Neuronal stem cell (in vitro differentiated cells): Measurements from ENCODE around the gene TRAF3IP3.

Experiments
- DNase-seq: peaks from one replicate; pipeline ENCODE4 v3.0.0-alpha.2; 2013; ENCODE audit warnings: low spot score
- H2AFZ ChIP-seq: one replicate; pipeline ENCODE4 v1.6.1; 2013; ENCODE audit warnings: mild to moderate bottlenecking, low read length, inconsistent platforms
- H2AK5ac ChIP-seq: 2 replicates; pipeline ENCODE4 v1.6.1; 2013; ENCODE audit warnings: low read depth, mild to moderate bottlenecking, inconsistent platforms, low read length, moderate library complexity, mixed read lengths
- H2BK120ac ChIP-seq: 2 replicates; pipeline ENCODE4 v1.6.1; 2013; ENCODE audit warnings: low read depth, mild to moderate bottlenecking, inconsistent platforms, low read length, moderate library complexity, mixed read lengths
- H2BK12ac ChIP-seq: one replicate; pipeline ENCODE4 v1.6.1; 2013; ENCODE audit warnings: low read length, inconsistent platforms
- H2BK15ac ChIP-seq: 2 replicates; pipeline ENCODE4 v1.6.1; 2013; ENCODE audit warnings: mild to moderate bottlenecking, low read length, inconsistent platforms, mixed read lengths
- H2BK5ac ChIP-seq: one replicate; pipeline ENCODE4 v1.6.1; 2013; ENCODE audit warnings: inconsistent platforms, mild to moderate bottlenecking, low read length, moderate library complexity
- H3K14ac ChIP-seq: one replicate; pipeline ENCODE4 v1.6.1; 2013; ENCODE audit warnings: low read length, inconsistent platforms
- H3K18ac ChIP-seq: 2 replicates; pipeline ENCODE4 v1.6.1; 2013; ENCODE audit warnings: low read length, inconsistent platforms
- H3K23ac ChIP-seq: 2 replicates; pipeline ENCODE4 v1.6.1; 2013; ENCODE audit warnings: low read depth, mild to moderate bottlenecking, mixed read lengths, low read length, inconsistent platforms; ENCODE audit not compliant: poor library complexity
- H3K27ac ChIP-seq: replicated peaks from 3 replicates; pipeline ENCODE4 v1.5.1; 2013; ENCODE audit warnings: low read length, inconsistent platforms
- H3K27me3 ChIP-seq, 3 experiments: 2 replicates each; pipeline ENCODE4 v1.6.1; 2013; ENCODE audit warnings: low read length in 3 of 3, mild to moderate bottlenecking in 2 of 3, inconsistent platforms in 1 of 3, low read depth in 1 of 3, mixed read lengths in 1 of 3, moderate library complexity in 1 of 3; ENCODE audit not compliant: control insufficient read depth in 3 of 3, insufficient read depth in 3 of 3
- H3K36me3 ChIP-seq, 2 donors: replicated peaks in 1 of 2; 2 replicates each; pipeline ENCODE4 v1.6.1; 2013; ENCODE audit warnings: low read length in 2 of 2; ENCODE audit not compliant: control insufficient read depth in 2 of 2, insufficient read depth in 2 of 2
- H3K4ac ChIP-seq: 2 replicates; pipeline ENCODE4 v1.6.1; 2013; ENCODE audit warnings: inconsistent platforms, mild to moderate bottlenecking, low read length, moderate library complexity
- H3K4me1 ChIP-seq, 2 donors: 1 replicate in 1 of 2; 2 replicates in 1 of 2; pipeline ENCODE4 v1.6.1; 2013; ENCODE audit warnings: low read length in 2 of 2, low read depth in 1 of 2; ENCODE audit not compliant: control insufficient read depth in 2 of 2, insufficient read depth in 1 of 2
- H3K4me2 ChIP-seq: one replicate; pipeline ENCODE4 v1.6.1; 2013; ENCODE audit warnings: mild to moderate bottlenecking, low read length, inconsistent platforms; ENCODE audit not compliant: insufficient read depth, poor library complexity, severe bottlenecking
- H3K4me3 ChIP-seq, 2 donors: 2 replicates each; pipeline ENCODE4 v1.5.1; 2013; ENCODE audit warnings: low read length in 2 of 2, mild to moderate bottlenecking in 2 of 2, inconsistent platforms in 1 of 2, moderate library complexity in 1 of 2
- H3K79me1 ChIP-seq: one replicate; pipeline ENCODE4 v1.6.1; 2013; ENCODE audit warnings: low read depth, mild to moderate bottlenecking, inconsistent platforms, low read length, moderate library complexity
- H3K9ac ChIP-seq: one replicate; pipeline ENCODE4 v1.6.1; 2013; ENCODE audit warnings: mild to moderate bottlenecking, low read depth, low read length, inconsistent platforms; ENCODE audit not compliant: poor library complexity
- H3K9me3 ChIP-seq, 2 donors: replicated peaks in 1 of 2; 2 replicates each; pipeline versions ENCODE3 to v1.6.1; 2013; ENCODE audit warnings: low read length in 2 of 2, mild to moderate bottlenecking in 2 of 2, inconsistent platforms in 1 of 2, low read depth in 1 of 2, mixed read lengths in 1 of 2, moderate library complexity in 1 of 2; ENCODE audit not compliant: control insufficient read depth in 2 of 2, insufficient read depth in 1 of 2
- H4K8ac ChIP-seq: one replicate; pipeline ENCODE4 v1.6.1; 2013; ENCODE audit warnings: low read depth, mild to moderate bottlenecking, inconsistent platforms, low read length, moderate library complexity
- H4K91ac ChIP-seq: one replicate; pipeline ENCODE4 v1.6.1; 2013; ENCODE audit warnings: low read length, low read depth, mild to moderate bottlenecking, inconsistent platforms; ENCODE audit not compliant: poor library complexity
- WGBS, 2 donors: extraction: QIAGEN DNeasy Blood & Tissue Kit; methylation state at CpG; one replicate each; pipeline ENCODE4 v1.1.7; 2013; ENCODE audit warnings: missing lambda C conversion rate in 2 of 2, mixed read lengths in 1 of 2; ENCODE audit not compliant: insufficient read length in 2 of 2, insufficient replicate concordance in 1 of 2; ENCODE audit errors: extremely low coverage in 2 of 2; 5-methylcytosine and 5-hydroxymethylcytosine counted together

Gene TRAF3IP3

DNA sequence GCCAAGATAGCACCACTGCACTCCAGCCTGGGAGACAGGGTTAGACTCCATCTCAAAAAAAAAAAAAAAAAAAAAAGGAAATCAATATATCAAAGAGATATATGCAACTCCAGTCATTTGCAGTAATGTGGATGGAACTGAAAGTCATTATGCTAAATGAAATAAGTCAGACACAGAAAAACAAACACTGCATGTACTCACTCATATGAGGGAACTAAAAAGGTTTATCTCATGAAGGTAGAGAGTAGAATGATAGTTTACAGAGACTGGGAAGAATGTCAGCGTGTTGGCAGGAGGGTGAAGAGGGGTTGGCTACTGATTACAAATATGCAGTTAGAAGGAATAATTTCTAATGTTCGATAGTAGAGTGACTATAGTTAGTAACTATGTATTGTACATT is 38.0 kb upstream of the TRAF3IP3 start:
- Histone ChIP-seq H3K14ac (no peak overlapping the region), H3K27ac (no peak overlapping the region), H2BK12ac (no peak overlapping the region), H4K8ac (no peak overlapping the region), H3K4ac (no peak overlapping the region), H3K9ac (no peak overlapping the region), H2BK5ac (no peak overlapping the region), H2BK120ac (no peak overlapping the region), H3K36me3 (no peaks in the 10 kb centered on the region), H3K23ac (no peak overlapping the region), H3K27me3 (no peaks in the 10 kb centered on the region), H4K91ac (no peak overlapping the region), H2BK15ac (no peak overlapping the region), H2AK5ac (no peak overlapping the region), H3K4me1 (no peaks in the 10 kb centered on the region), H3K4me3 (no peak overlapping the region), H3K9me3 (no peaks in the 10 kb centered on the region), H3K4me2 (no peak overlapping the region), H2AFZ (no peak overlapping the region), H3K18ac (no peak overlapping the region), H3K79me1 (no peaks in the 10 kb centered on the region)
- no CpG with 5 or more reads among the region's 2 CpGs for WGBS, 2 donors
- no peak for DNase-seq

GRCh38 chr1:209720326-209720725 is 35.5 kb upstream of the TRAF3IP3 start:
- H2BK5ac ChIP-seq, result no peak overlapping the region
- H3K4me2 ChIP-seq, result no peak overlapping the region
- H3K4me1 ChIP-seq, result no peaks in the 10 kb centered on the region
- no peaks in the 10 kb centered on the region for H3K27me3 ChIP-seq
- no peak overlapping the region for H4K8ac ChIP-seq
- H2BK12ac ChIP-seq, result no peak overlapping the region
- no peak overlapping the region for H2AK5ac ChIP-seq
- H3K9me3 ChIP-seq, result no peaks in the 10 kb centered on the region
- DNase-seq, result no peak
- no peak overlapping the region for H2BK120ac ChIP-seq
- WGBS, 2 donors, result no CpG with 5 or more reads among the region's 4 CpGs
- H3K79me1 ChIP-seq, result no peaks in the 10 kb centered on the region
- H3K14ac ChIP-seq, result no peak overlapping the region
- H2BK15ac ChIP-seq, result no peak overlapping the region
- no peak overlapping the region for H3K18ac ChIP-seq
- no peak overlapping the region for H3K4me3 ChIP-seq
- H3K4ac ChIP-seq, result no peak overlapping the region
- H3K36me3 ChIP-seq, result no peaks in the 10 kb centered on the region
- H2AFZ ChIP-seq, result no peak overlapping the region
- no peak overlapping the region for H4K91ac ChIP-seq
- no peak overlapping the region for H3K9ac ChIP-seq
- no peak overlapping the region for H3K27ac ChIP-seq
- no peak overlapping the region for H3K23ac ChIP-seq

DNA sequence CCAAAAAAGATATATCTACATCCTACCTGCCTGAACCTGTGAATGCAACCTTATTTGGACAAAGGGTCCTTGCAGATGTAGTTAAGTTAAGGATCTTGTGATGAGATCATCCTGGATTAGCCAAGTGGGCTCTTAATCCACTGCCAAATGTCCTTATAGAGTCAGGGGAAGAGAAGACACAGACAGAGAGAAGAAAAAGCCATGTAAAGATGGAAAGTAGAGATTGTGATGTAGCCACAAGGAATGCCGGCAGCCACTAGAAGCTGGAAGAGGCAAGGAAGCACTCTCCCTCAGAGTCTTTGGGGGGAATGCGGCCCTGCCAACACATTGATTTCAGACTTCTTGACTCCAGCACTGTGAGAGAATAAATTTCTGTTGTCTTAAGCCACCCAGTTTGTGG is 35.0 kb upstream of the TRAF3IP3 start:
- no peak overlapping the region for H3K4me2 ChIP-seq
- H3K23ac ChIP-seq, result no peak overlapping the region
- no peak overlapping the region for H2BK15ac ChIP-seq
- no peaks in the 10 kb centered on the region for H3K36me3 ChIP-seq
- H2AFZ ChIP-seq, result no peak overlapping the region
- no peak overlapping the region for H3K18ac ChIP-seq
- H3K27ac ChIP-seq, result no peak overlapping the region
- no peak for DNase-seq
- H3K27me3 ChIP-seq, result no peaks in the 10 kb centered on the region
- no peak overlapping the region for H4K91ac ChIP-seq
- H2BK120ac ChIP-seq, result no peak overlapping the region
- H3K79me1 ChIP-seq, result no peaks in the 10 kb centered on the region
- H3K9me3 ChIP-seq, result no peaks in the 10 kb centered on the region
- H3K4ac ChIP-seq, result no peak overlapping the region
- H4K8ac ChIP-seq, result no peak overlapping the region
- no peak overlapping the region for H3K4me3 ChIP-seq
- no peak overlapping the region for H3K9ac ChIP-seq
- H2BK5ac ChIP-seq, result no peak overlapping the region
- H2AK5ac ChIP-seq, result no peak overlapping the region
- no peak overlapping the region for H2BK12ac ChIP-seq
- no CpG with 5 or more reads among the region's 2 CpGs for WGBS, 2 donors
- no peaks in the 10 kb centered on the region for H3K4me1 ChIP-seq
- H3K14ac ChIP-seq, result no peak overlapping the region

- no CpG with 5 or more reads among the region's 1 CpG for WGBS, 2 donors
- H3K27ac ChIP-seq, result no peak overlapping the region
Observed at GRCh38 chr1:209721323-209721722, 34.5 kb upstream of the TRAF3IP3 start.

More at GRCh38 chr1:209721323-209721722, 34.5 kb upstream of the TRAF3IP3 start:
- Histone ChIP-seq H2BK15ac (no peak overlapping the region), H3K36me3 (no peaks in the 10 kb centered on the region), H2AK5ac (no peak overlapping the region), H3K4ac (no peak overlapping the region), H3K4me3 (no peak overlapping the region), H3K27me3 (no peaks in the 10 kb centered on the region), H4K91ac (no peak overlapping the region), H3K14ac (no peak overlapping the region), H4K8ac (no peak overlapping the region), H3K23ac (no peak overlapping the region), H3K18ac (no peak overlapping the region), H3K4me1 (no peaks in the 10 kb centered on the region), H2BK5ac (no peak overlapping the region), H3K79me1 (no peaks in the 10 kb centered on the region), H2BK12ac (no peak overlapping the region), H3K9ac (no peak overlapping the region), H3K4me2 (no peak overlapping the region), H2AFZ (no peak overlapping the region), H2BK120ac (no peak overlapping the region), H3K9me3 (no peaks in the 10 kb centered on the region)
- no peak for DNase-seq
